ENCODE data around the gene LLGL2.

The LLGL2 gene

GRCh38 chr17:75512926-75513640 lies 12.4 kb upstream of the LLGL2 start:
- Histone ChIP-seq H3K36me3 (replicated peaks; ENCODE audit: low read depth, low read length) (peaks cover 3% of the 10 kb centered on the region), H3K27me3 (ENCODE audit: low read depth, low read length) (no peaks in the 10 kb centered on the region), H3K27ac (ENCODE audit: low read length) (no peak overlapping the region), H3K4me3 (ENCODE audit: low read length) (no peak overlapping the region), H4K20me1 (ENCODE audit: insufficient read depth, low read length) (peaks cover 6% of the 10 kb centered on the region; the same call in 1 of the 2 replicates), H3K9ac (ENCODE audit: low read length) (no peak overlapping the region), H3K4me2 (ENCODE audit: low read length) (no peak overlapping the region), H3K9me3 (ENCODE audit: insufficient read depth, low read length) (no peaks in the 10 kb centered on the region), H3K4me1 (ENCODE audit: low read length) (peaks cover 18% of the 10 kb centered on the region), H2AFZ (ENCODE audit: low read depth, low read length) (no peak overlapping the region), H3K79me2 (ENCODE audit: low read length) (peaks cover 8% of the 10 kb centered on the region)
- TF ChIP-seq CTCF (IDR thresholded peaks at IDR 0.05; ENCODE audit: low read depth, low read length): no peak

GRCh38 chr17:75513641-75514000 lies 11.9 kb upstream of the LLGL2 start:
- no peak for TF ChIP-seq CTCF (IDR thresholded peaks at IDR 0.05; ENCODE audit: low read depth, low read length)
- TF ChIP-seq EZH2phosphoT487 (IDR thresholded peaks at IDR 0.05; ENCODE audit: low read depth): no peak
- Histone ChIP-seq H3K27ac (ENCODE audit: low read length) (no peak overlapping the region), H3K9me3 (ENCODE audit: insufficient read depth, low read length) (no peaks in the 10 kb centered on the region), H4K20me1 (ENCODE audit: insufficient read depth, low read length) (peaks cover 6% of the 10 kb centered on the region; the same call in 1 of the 2 replicates), H3K4me1 (ENCODE audit: low read length) (peaks cover 24% of the 10 kb centered on the region), H3K4me3 (ENCODE audit: low read length) (no peak overlapping the region), H2AFZ (ENCODE audit: low read depth, low read length) (no peak overlapping the region), H3K36me3 (replicated peaks; ENCODE audit: low read depth, low read length) (peaks cover 3% of the 10 kb centered on the region), H3K27me3 (ENCODE audit: low read depth, low read length) (no peaks in the 10 kb centered on the region), H3K79me2 (ENCODE audit: low read length) (peaks cover 8% of the 10 kb centered on the region), H3K9ac (ENCODE audit: low read length) (no peak overlapping the region), H3K4me2 (ENCODE audit: low read length) (no peak overlapping the region)

GRCh38 chr17:75514299-75514918 lies 11.1 kb upstream of the LLGL2 start:
- H4K20me1 ChIP-seq (ENCODE audit: insufficient read depth, low read length): peaks cover 6% of the 10 kb centered on the region; the same call in 1 of the 2 replicates
- H3K4me3 ChIP-seq (ENCODE audit: low read length): peak overlapping the region; percentile 89
- H3K36me3 ChIP-seq (replicated peaks; ENCODE audit: low read depth, low read length): peaks cover 7% of the 10 kb centered on the region
- peaks cover 8% of the 10 kb centered on the region for H3K79me2 ChIP-seq (ENCODE audit: low read length)
- H3K27ac ChIP-seq (ENCODE audit: low read length): no peak overlapping the region
- H2AFZ ChIP-seq (ENCODE audit: low read depth, low read length): peak overlapping the region; percentile 22; the same call in 1 of the 2 replicates
- H3K9ac ChIP-seq (ENCODE audit: low read length): peak overlapping the region; percentile 73
- no peaks in the 10 kb centered on the region for H3K27me3 ChIP-seq (ENCODE audit: low read depth, low read length)
- H3K4me2 ChIP-seq (ENCODE audit: low read length): peak overlapping the region; percentile 90
- H3K9me3 ChIP-seq (ENCODE audit: insufficient read depth, low read length): no peaks in the 10 kb centered on the region
- H3K4me1 ChIP-seq (ENCODE audit: low read length): peaks cover 25% of the 10 kb centered on the region
- TF ChIP-seq EZH2phosphoT487 (IDR thresholded peaks at IDR 0.05; ENCODE audit: low read depth) (no peak), CTCF (IDR thresholded peaks at IDR 0.05; ENCODE audit: low read depth, low read length) (no peak)

GRCh38 chr17:75514919-75515495 lies 10.5 kb upstream of the LLGL2 start:
- H3K4me3 ChIP-seq (ENCODE audit: low read length): peak overlapping the region; percentile 89
- TF ChIP-seq EZH2phosphoT487 (IDR thresholded peaks at IDR 0.05; ENCODE audit: low read depth) (no peak), CTCF (IDR thresholded peaks at IDR 0.05; ENCODE audit: low read depth, low read length) (no peak)
- peaks cover 25% of the 10 kb centered on the region for H3K4me1 ChIP-seq (ENCODE audit: low read length)
- H3K79me2 ChIP-seq (ENCODE audit: low read length): peaks cover 8% of the 10 kb centered on the region
- peak overlapping the region; percentile 90 for H3K4me2 ChIP-seq (ENCODE audit: low read length)
- no peaks in the 10 kb centered on the region for H3K27me3 ChIP-seq (ENCODE audit: low read depth, low read length)
- no peaks in the 10 kb centered on the region for H3K9me3 ChIP-seq (ENCODE audit: insufficient read depth, low read length)
- H2AFZ ChIP-seq (ENCODE audit: low read depth, low read length): peak overlapping the region; percentile 22; the same call in 1 of the 2 replicates
- H3K36me3 ChIP-seq (replicated peaks; ENCODE audit: low read depth, low read length): peaks cover 7% of the 10 kb centered on the region
- H4K20me1 ChIP-seq (ENCODE audit: insufficient read depth, low read length): peaks cover 6% of the 10 kb centered on the region; the same call in 1 of the 2 replicates
- 0 out of 2 replicates have a peak overlapping the region, but pooled peaks have one; percentile 9 for H3K27ac ChIP-seq (ENCODE audit: low read length)
- H3K9ac ChIP-seq (ENCODE audit: low read length): peak overlapping the region; percentile 73

Data from OCI-LY3 (cell line).